ENCODE measurements around the gene SIDT2.
"Not testable (repeated sequence)": the region's sequence is repeated elsewhere in the genome, so short reads cannot be mapped to it uniquely, and the experiment has no call there.

SIDT2 gene

DNA sequence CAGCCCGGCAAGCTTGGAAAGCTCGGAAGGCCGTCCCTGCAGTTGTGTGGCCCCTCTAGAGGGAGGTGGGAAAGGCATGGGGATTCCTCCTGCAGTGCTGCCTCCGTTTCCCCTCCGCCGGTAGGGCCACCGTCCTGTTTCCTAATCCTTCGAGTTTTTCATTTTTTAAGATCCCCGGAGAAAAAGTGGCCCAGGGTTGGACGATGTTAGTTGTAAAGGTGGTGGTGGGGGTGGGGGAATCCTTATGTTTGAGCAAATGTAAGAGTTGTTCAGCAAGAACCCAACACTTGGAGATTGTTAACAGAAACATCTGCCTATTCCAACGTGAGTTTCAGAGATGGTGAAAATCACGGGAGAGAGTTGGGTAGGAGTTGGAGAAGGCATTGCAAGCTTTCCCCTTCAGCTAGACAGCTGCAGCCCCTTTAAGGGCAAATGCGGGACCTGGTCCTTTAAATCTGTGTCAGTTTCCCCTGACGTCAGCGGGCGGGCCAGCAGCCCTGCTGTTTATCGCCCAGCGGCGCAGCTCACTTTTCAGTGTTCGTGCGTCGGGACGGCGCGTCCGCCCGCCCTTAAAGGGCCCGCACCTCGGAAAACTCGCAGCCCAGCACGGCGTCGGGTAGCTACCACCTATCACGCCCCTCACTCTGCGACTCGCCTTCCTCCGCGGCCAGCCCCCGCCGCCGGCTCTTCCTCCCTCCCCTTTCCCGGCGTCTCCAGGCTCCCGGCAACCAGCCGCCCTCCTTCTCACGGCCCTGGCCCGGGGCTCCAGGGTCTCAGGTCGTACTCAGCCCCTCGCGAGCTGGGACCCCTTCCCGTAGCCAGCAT, at the start of gene SIDT2:
Gene SIDT2 (plus strand): TSS at position 534 of the 825 bp plus-strand sequence. CDS start 521 bp downstream, outside the sequence.
- peak; percentile 88 to 92 for DNase-seq

- not testable (repeated sequence) for DNase-seq
These were observed 48.1 kb upstream of the SIDT2 start for GRCh38 chr11:117130396-117130795.

- DNase-seq = no peak
These were observed 47.7 kb upstream of the SIDT2 start for GRCh38 chr11:117130879-117131278.

DNA sequence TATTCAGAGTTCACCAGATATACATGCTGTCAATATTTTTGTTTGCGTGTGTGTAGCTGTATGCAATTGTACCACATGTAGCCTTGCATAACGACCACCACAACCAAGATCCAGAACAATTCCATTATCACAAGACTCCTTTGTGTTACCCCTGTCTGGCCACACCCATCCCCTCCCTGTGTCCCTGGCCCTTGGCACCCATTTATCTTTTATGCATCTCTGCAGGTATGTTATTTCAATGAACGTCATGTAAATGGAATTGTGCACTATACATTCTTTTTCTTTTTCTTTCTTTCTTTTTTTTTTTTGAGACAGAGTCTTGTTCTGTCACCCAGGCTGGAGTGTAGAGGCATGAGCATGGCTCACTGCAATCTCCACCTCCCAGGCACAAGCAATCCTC, 44.1 kb upstream of the SIDT2 start:
- DNase-seq = no peak

GRCh38 chr11:117134979-117135378, 43.6 kb upstream of the SIDT2 start:
- DNase-seq = not testable (repeated sequence)

- not testable (repeated sequence) for DNase-seq
These were observed 41.1 kb upstream of the SIDT2 start for GRCh38 chr11:117137223-117138086.

DNA sequence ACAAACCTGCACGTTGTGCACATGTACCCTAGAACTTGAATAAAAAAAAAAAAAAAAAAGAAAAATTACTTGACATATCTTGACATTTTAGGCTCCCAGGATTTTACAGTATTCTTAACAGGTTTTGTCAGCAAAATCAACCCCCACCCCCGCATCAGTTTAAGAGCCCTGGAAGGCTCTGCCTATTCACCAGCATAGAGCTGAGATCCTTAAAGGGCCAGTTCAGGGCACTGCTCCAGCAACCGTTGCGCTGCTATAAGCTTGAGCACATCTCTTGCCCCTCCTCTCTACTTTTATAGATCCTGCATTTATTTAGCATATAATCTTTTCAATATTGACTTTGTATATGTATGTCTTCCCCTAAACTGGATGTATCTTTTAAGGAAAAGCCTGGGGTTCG, 35.2 kb upstream of the SIDT2 start:
- DNase-seq = peak; percentile 33 to 38

- DNase-seq = peak; percentile 98
These were observed 34.6 kb upstream of the SIDT2 start, which contains the start of gene PAFAH1B2 for GRCh38 chr11:117143871-117144476. Gene PAFAH1B2 (plus strand): TSS chr11:117144287. CDS start chr11:117152448, 8,161 bp downstream.

- DNase-seq = peak; percentile 15 to 41
These were observed 33.8 kb upstream of the SIDT2 start for GRCh38 chr11:117144477-117145392.

DNA sequence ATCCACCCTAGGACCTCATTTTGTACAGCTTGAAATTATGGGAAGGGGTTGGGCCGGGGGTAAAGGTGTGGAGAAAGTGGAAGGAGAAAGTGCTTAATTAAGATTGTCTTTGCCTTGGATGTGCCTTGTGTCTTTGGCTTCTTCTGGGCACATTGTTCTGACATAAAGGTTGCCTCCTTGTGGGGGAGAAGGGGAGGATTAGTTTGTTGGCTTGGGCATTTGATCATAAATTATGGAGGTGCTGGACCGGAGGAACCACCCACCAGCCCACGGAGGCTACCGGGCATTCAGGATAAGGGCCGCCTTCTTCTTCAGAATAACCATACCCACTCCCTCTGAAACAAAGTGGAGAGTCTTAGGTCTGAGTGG, 33.2 kb upstream of the SIDT2 start:
- peak in 1 of 2 experiments; percentile 5 for DNase-seq

DNA sequence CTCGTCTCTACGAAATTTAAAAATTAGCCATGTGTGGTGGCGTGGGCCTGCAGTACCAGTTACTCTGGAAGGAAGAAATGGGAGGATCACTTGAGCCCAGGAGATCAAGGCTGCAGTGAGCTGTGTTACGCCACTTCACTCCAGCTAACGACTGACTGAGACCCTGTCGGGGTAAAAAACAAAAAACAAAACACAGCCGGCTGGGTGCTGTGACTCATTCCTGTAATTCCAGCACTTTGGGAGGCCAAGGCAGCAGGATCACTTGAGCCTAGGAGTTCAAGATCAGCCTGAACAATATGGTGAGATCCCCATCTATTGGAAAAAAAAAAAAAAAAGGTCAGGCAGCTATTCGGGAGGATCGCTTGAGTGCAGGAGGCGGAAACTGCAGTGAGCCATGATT, 32.0 kb upstream of the SIDT2 start:
- no peak for DNase-seq

GRCh38 chr11:117152066-117152465, 26.5 kb upstream of the SIDT2 start:
- no peak for DNase-seq

DNA sequence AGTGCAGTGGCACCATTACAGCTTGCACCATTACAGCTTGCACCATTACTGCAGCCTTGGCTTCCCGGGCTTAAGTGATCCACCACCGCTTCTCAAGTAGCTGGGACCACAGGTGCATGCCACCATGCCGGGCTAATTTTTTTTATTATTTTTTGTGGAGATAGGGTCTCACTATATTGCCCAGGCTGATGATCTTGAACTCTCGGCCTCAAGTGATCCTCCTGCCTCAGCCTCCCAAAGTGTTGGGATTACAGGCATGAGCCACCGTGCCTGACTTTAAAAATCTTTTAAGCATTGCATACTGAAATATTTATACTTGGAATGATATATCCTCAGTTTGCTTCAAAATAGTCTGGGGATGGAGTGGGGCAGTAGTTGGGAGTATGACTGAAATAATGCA, 24.1 kb upstream of the SIDT2 start:
- no peak for DNase-seq

DNA sequence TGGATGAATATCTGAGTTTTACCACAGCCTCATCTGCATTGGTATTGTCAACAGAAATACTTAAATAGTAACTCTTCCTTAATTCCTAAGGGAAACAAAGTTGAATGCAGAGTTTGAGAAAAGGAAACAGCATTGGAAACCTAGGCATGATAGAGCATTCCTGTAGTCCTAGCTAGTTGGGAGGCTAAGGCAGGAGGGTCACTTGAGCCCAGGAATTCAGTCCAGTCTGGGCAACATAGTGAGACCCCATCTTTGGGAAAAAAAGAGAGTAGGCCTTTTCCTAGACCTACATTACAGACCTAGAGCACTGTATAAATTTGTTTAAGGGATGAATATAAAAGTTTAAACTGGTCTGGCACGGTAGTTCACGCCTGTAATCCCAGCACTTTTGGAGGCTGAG, 21.0 kb upstream of the SIDT2 start:
- DNase-seq = no peak

DNA sequence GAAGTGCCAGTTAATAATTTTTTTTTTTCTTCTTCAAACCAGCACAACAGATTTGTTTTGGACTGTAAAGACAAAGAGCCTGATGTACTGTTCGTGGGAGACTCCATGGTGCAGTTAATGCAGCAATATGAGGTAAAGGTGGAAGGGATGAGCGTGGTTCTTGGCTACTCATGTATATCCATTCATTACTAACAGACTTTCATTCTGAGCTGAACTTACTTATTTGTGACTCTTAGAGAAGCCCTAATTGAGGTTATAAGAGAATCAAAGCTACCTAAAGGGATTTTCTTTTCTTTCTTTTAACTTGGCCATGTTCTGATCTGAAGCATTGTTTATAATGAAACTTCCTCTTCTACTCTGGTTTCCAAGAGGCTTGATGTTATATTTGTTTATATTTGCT, 18.7 kb upstream of the SIDT2 start:
- no peak for DNase-seq

DNA sequence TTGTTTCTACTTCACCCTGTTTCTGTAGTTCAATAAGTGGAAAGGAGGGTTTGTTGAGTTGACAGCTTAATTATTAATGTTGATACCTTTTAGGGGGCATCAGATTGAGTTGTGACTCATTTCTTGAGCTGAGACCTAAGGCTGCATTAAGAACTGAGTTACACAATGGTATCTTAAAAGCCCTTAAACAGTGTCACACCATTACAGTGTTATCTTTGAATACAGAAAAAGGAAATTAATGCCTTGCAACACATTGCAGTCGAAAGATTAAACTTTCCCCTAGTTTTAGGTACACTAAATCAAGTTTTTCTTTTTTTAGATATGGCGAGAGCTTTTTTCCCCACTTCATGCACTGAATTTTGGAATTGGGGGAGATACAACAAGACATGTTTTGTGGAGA, 17.7 kb upstream of the SIDT2 start:
- no peak for DNase-seq

- DNase-seq = no peak
These were observed 12.1 kb upstream of the SIDT2 start for GRCh38 chr11:117166491-117166890.

- DNase-seq = no peak
These were observed 8.8 kb upstream of the SIDT2 start for GRCh38 chr11:117169736-117170135.

- DNase-seq = no peak
These were observed 8.3 kb upstream of the SIDT2 start for GRCh38 chr11:117170210-117170609.

- DNase-seq = no peak
These were observed 7.5 kb upstream of the SIDT2 start for GRCh38 chr11:117171007-117171403.

DNA sequence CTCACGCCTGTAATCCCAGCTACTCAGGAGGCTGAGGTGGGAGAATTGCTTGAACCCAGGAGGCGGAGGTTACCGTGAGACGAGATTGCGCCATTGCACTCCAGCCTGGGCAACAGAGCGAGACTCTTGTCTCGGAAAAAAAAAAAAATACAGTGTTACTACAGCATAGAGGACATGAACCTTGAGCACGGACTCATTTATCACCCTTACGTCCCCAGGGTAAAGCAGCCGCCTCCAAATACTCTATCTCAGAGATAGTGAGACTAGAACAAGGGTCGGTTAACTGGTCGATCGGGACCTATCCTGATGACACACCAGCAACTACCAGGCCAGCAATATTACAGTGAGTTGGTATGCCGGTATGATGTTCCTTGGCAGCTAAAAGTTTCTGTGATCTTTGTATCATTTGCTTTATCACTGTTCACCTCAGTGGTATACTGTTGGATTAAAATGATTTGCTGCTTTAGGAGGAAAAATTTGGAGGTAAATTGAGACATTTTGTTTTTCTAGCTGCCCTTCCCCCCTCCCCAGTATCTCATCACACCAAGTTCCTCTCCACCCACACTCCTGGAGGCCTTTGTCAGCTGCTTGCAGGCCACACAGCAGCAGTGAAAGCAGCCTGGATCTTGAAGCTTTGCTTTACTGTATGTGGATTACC, 7.0 kb upstream of the SIDT2 start:
- no peak for DNase-seq

Measured in activated CD4-positive, alpha-beta T cell treated with anti-CD3 and anti-CD28 coated beads, Interleukin-2, amount 50 U/mL, for 48 hours (primary cell).